GM23338 (cell line): ENCODE measurements around the gene FAM120A. TPM values are rescaled to one million over a fixed set of nuclear protein-coding genes. Genes with fewer than 3 reads are reported as not detected.

Source experiments
- ATAC-seq: fragments of 200-7000 bp; cut with Tn5 transposase; 3 replicates; pipeline ENCODE4 v1.9.1; 2020
- DNase-seq: peaks from one replicate; pipeline ENCODE4 v3.0.0-alpha.2; 2015; ENCODE audit warnings: low spot score
- H2AFZ ChIP-seq: fragments of 200-600 bp; sonication (generic); 2 replicates; pipeline ENCODE4 v1.8.0; 2016; ENCODE audit warnings: antibody characterized with exemption, mild to moderate bottlenecking, moderate library complexity
- H3F3A ChIP-seq: fragments of 200-600 bp; sonication (generic); replicated peaks from 2 replicates; pipeline ENCODE4 v1.8.0; 2017; ENCODE audit warnings: antibody characterized with exemption, mixed run types, low read depth
- H3K27ac ChIP-seq: fragments of 200-600 bp; sonication (generic); 2 replicates; pipeline ENCODE4 v1.6.1; 2016; ENCODE audit warnings: low read depth
- H3K27me3 ChIP-seq: fragments of 200-600 bp; sonication (generic); 2 replicates; pipeline ENCODE4 v1.8.0; 2016; ENCODE audit warnings: mild to moderate bottlenecking, mixed run types, moderate library complexity; ENCODE audit not compliant: insufficient read depth
- H3K36me3 ChIP-seq: fragments of 200-600 bp; sonication (generic); 2 replicates; pipeline ENCODE4 v1.8.0; 2016; ENCODE audit warnings: mild to moderate bottlenecking; ENCODE audit not compliant: insufficient read depth
- H3K4me1 ChIP-seq: fragments of 200-600 bp; sonication (generic); 2 replicates; pipeline ENCODE4 v1.8.0; 2016; ENCODE audit warnings: mild to moderate bottlenecking, moderate library complexity; ENCODE audit not compliant: insufficient read depth
- H3K4me2 ChIP-seq: fragments of 200-600 bp; sonication (generic); 2 replicates; pipeline ENCODE4 v1.7.1; 2017; ENCODE audit warnings: mixed run types
- H3K4me3 ChIP-seq: fragments of 200-600 bp; sonication (generic); 2 replicates; pipeline ENCODE4 v1.6.1; 2016; ENCODE audit warnings: mixed run types
- H3K79me2 ChIP-seq: fragments of 200-600 bp; sonication (generic); replicated peaks from 2 replicates; pipeline ENCODE4 v1.8.0; 2017; ENCODE audit warnings: mild to moderate bottlenecking; ENCODE audit not compliant: insufficient read depth
- H3K9me2 ChIP-seq: fragments of 200-600 bp; sonication (generic); 2 replicates; pipeline ENCODE4 v1.8.0; 2017; ENCODE audit not compliant: insufficient read depth
- H4K20me1 ChIP-seq: fragments of 200-600 bp; sonication (generic); replicated peaks from 2 replicates; pipeline ENCODE4 v1.8.0; 2017; ENCODE audit warnings: mild to moderate bottlenecking; ENCODE audit not compliant: insufficient read depth
- H3K27ac Mint-ChIP-seq: 2 replicates; pipeline ENCODE4 v1.8.0; 2020; ENCODE audit warnings: inconsistent platforms, mild to moderate bottlenecking, moderate library complexity, mixed read lengths
- H3K27me3 Mint-ChIP-seq: 3 replicates; pipeline ENCODE4 v1.8.0; 2022; ENCODE audit warnings: low read depth, mild to moderate bottlenecking, moderate library complexity, mixed read lengths, inconsistent platforms; ENCODE audit not compliant: insufficient read depth, poor library complexity
- H3K36me3 Mint-ChIP-seq: 3 replicates; pipeline ENCODE4 v1.8.0; 2021; ENCODE audit warnings: low read depth, mild to moderate bottlenecking, inconsistent platforms, moderate library complexity, mixed read lengths
- H3K4me1 Mint-ChIP-seq: 3 replicates; pipeline ENCODE4 v1.8.0; 2020; ENCODE audit warnings: mild to moderate bottlenecking, inconsistent platforms, mixed read lengths
- H3K4me3 Mint-ChIP-seq: 3 replicates; pipeline ENCODE4 v1.8.0; 2021; ENCODE audit warnings: moderate library complexity, mild to moderate bottlenecking, inconsistent platforms, mixed read lengths
- H3K9me3 Mint-ChIP-seq: 3 replicates; pipeline ENCODE4 v1.8.0; 2020; ENCODE audit warnings: moderate library complexity, mild to moderate bottlenecking, inconsistent platforms, mixed read lengths
- EZH2 ChIP-seq: fragments of 200-600 bp; sonication (generic); IDR thresholded peaks from one replicate; pipeline ENCODE4 v1.8.0; 2017; ENCODE audit warnings: antibody characterized with exemption, mild to moderate bottlenecking, low read depth; ENCODE audit not compliant: unreplicated experiment
- JUNB ChIP-seq: IDR thresholded peaks from one replicate; pipeline ENCODE4 v1.6.1; 2016; ENCODE audit warnings: antibody characterized with exemption; ENCODE audit not compliant: unreplicated experiment
- POLR2AphosphoS5 ChIP-seq: IDR thresholded peaks from 2 replicates; pipeline ENCODE4 v1.6.1; 2016; ENCODE audit warnings: antibody characterized with exemption, low read depth
- ZNF114 ChIP-seq: fragments of 250-450 bp; sonication (Bioruptor Pico); IDR thresholded peaks from 2 replicates; pipeline ENCODE4 v1.5.0; 2020; ENCODE audit warnings: mild to moderate bottlenecking, moderate library complexity
- ZNF331 ChIP-seq: fragments of 250-450 bp; sonication (Bioruptor Pico); IDR thresholded peaks from 2 replicates; pipeline ENCODE4 v1.5.0; 2020; ENCODE audit warnings: low read depth, mild to moderate bottlenecking, moderate library complexity
- polyA plus RNA-seq: library from polyadenylated mRNA; unstranded; fragments of >200 nt; fragmentation: Nextera tagmentation; extraction: Ambion mirVana; gene quantifications from 2 replicates; pipeline ENCODE4 v1.2.1, GENCODE V29; 2016
- total RNA-seq: library from RNA; depleted of rRNA; stranded (reverse); fragments of >200 nt; shearing (Covaris generic); gene quantifications from 2 replicates; pipeline ENCODE4 v1.2.3, GENCODE V29; 2014
- TF ChIP-seq, protein P1 (sequence below): fragments of 250-450 bp; sonication (Bioruptor Pico); IDR thresholded peaks from 2 replicates; pipeline ENCODE4 v1.5.0; 2020; ENCODE audit warnings: mild to moderate bottlenecking, moderate library complexity
- TF ChIP-seq, protein P2 (sequence below), 2 experiments: fragments of 200-600 bp in 1 of 2; sonication (generic) in 1 of 2; conservative IDR thresholded peaks; 2 replicates each; pipeline versions ENCODE4 v1.5.1 to v1.6.1; 2016 to 2017; ENCODE audit warnings: antibody characterized with exemption in 2 of 2, low read depth in 2 of 2, mild to moderate bottlenecking in 2 of 2, moderate library complexity in 1 of 2

FAM120A gene
- total and polyA plus RNA-seq, 2 experiments from 2014 or later = 28.2 to 52.5 TPM

DNA sequence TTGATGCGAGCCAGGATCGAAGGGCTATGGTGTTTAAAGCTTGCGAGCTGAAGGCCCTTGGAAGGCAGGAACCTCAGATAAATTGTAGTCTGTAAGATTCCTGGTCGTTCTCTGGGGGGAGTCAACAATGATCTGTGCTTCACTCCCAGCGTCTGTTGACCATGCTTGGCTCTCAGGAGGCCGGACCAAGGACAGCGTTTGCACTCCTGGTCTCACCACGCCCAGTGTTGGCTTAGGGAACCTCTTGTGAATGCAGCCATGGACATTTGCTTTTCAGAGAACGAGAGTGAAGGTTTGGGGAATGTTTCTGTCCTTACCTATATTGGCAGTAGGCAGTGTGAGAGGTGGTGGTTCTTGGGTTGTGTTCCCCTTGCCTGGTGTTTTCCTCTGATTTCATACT lies 62.1 kb downstream of the FAM120A start (continued):
- TF ChIP-seq, protein P1, sequence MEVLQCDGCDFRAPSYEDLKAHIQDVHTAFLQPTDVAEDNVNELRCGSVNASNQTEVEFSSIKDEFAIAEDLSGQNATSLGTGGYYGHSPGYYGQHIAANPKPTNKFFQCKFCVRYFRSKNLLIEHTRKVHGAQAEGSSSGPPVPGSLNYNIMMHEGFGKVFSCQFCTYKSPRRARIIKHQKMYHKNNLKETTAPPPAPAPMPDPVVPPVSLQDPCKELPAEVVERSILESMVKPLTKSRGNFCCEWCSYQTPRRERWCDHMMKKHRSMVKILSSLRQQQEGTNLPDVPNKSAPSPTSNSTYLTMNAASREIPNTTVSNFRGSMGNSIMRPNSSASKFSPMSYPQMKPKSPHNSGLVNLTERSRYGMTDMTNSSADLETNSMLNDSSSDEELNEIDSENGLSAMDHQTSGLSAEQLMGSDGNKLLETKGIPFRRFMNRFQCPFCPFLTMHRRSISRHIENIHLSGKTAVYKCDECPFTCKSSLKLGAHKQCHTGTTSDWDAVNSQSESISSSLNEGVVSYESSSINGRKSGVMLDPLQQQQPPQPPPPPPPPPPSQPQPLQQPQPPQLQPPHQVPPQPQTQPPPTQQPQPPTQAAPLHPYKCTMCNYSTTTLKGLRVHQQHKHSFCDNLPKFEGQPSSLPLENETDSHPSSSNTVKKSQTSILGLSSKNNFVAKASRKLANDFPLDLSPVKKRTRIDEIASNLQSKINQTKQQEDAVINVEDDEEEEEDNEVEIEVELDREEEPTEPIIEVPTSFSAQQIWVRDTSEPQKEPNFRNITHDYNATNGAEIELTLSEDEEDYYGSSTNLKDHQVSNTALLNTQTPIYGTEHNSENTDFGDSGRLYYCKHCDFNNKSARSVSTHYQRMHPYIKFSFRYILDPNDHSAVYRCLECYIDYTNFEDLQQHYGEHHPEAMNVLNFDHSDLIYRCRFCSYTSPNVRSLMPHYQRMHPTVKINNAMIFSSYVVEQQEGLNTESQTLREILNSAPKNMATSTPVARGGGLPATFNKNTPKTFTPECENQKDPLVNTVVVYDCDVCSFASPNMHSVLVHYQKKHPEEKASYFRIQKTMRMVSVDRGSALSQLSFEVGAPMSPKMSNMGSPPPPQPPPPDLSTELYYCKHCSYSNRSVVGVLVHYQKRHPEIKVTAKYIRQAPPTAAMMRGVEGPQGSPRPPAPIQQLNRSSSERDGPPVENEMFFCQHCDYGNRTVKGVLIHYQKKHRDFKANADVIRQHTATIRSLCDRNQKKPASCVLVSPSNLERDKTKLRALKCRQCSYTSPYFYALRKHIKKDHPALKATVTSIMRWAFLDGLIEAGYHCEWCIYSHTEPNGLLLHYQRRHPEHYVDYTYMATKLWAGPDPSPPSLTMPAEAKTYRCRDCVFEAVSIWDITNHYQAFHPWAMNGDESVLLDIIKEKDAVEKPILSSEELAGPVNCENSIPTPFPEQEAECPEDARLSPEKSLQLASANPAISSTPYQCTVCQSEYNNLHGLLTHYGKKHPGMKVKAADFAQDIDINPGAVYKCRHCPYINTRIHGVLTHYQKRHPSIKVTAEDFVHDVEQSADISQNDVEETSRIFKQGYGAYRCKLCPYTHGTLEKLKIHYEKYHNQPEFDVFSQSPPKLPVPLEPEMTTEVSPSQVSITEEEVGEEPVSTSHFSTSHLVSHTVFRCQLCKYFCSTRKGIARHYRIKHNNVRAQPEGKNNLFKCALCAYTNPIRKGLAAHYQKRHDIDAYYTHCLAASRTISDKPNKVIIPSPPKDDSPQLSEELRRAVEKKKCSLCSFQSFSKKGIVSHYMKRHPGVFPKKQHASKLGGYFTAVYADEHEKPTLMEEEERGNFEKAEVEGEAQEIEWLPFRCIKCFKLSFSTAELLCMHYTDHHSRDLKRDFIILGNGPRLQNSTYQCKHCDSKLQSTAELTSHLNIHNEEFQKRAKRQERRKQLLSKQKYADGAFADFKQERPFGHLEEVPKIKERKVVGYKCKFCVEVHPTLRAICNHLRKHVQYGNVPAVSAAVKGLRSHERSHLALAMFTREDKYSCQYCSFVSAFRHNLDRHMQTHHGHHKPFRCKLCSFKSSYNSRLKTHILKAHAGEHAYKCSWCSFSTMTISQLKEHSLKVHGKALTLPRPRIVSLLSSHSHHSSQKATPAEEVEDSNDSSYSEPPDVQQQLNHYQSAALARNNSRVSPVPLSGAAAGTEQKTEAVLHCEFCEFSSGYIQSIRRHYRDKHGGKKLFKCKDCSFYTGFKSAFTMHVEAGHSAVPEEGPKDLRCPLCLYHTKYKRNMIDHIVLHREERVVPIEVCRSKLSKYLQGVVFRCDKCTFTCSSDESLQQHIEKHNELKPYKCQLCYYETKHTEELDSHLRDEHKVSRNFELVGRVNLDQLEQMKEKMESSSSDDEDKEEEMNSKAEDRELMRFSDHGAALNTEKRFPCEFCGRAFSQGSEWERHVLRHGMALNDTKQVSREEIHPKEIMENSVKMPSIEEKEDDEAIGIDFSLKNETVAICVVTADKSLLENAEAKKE (CRISPR knock-in tag) = no peak
- TF ChIP-seq, protein P2, sequence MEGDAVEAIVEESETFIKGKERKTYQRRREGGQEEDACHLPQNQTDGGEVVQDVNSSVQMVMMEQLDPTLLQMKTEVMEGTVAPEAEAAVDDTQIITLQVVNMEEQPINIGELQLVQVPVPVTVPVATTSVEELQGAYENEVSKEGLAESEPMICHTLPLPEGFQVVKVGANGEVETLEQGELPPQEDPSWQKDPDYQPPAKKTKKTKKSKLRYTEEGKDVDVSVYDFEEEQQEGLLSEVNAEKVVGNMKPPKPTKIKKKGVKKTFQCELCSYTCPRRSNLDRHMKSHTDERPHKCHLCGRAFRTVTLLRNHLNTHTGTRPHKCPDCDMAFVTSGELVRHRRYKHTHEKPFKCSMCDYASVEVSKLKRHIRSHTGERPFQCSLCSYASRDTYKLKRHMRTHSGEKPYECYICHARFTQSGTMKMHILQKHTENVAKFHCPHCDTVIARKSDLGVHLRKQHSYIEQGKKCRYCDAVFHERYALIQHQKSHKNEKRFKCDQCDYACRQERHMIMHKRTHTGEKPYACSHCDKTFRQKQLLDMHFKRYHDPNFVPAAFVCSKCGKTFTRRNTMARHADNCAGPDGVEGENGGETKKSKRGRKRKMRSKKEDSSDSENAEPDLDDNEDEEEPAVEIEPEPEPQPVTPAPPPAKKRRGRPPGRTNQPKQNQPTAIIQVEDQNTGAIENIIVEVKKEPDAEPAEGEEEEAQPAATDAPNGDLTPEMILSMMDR (conservative IDR thresholded peaks at IDR 0.05; ENCODE audit: low read depth in 2 of 2) = no peak
- TF ChIP-seq EZH2 = no peak

DNA sequence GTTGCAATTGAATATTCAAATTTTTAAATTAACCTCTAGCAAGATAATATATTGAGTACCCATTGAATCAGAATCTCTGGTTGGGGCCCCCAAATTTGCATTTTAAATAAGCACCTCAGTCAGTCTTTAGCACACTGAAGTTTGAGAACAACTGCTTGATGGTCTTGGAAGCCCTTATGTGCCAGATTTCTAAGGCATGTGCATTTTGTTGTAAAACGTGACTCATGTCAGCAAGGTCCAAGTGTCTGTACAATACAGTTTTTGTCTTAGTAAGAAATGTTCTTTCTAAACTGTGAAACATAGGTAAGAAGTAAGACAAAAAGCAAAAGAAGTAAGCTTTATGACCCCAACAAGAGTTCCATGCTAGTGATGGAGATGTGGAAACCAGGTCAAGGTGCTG lies 65.8 kb downstream of the FAM120A start:
- Mint-ChIP-seq H3K4me1 (peaks cover 12% of the 10 kb centered on the region; the same call in 2 of the 3 replicates), H3K9me3 (no peaks in the 10 kb centered on the region), H3K36me3 (peaks cover 24% of the 10 kb centered on the region), H3K4me3 (no peak overlapping the region), H3K27ac (no peak overlapping the region), H3K27me3 (peaks cover 5% of the 10 kb centered on the region)
- no peaks in the 10 kb centered on the region for H3F3A ChIP-seq
- no peaks in the 10 kb centered on the region for H3K27me3 ChIP-seq
- no peak overlapping the region for H3K4me3 ChIP-seq
- DNase-seq (no peak), ATAC-seq (no peak)
- no peaks in the 10 kb centered on the region for H3K9me2 ChIP-seq
- no peak overlapping the region for H2AFZ ChIP-seq
- peaks cover 3% of the 10 kb centered on the region for H3K36me3 ChIP-seq
- peaks cover 78% of the 10 kb centered on the region for H3K79me2 ChIP-seq
- peaks cover 26% of the 10 kb centered on the region for H4K20me1 ChIP-seq
- H3K4me1 ChIP-seq = 0 out of 2 replicates have a peak, but pooled peaks cover 4% of the 10 kb centered on the region
- H3K27ac ChIP-seq = no peak overlapping the region
- no peak overlapping the region for H3K4me2 ChIP-seq
- no peak for TF ChIP-seq JUNB
- TF ChIP-seq POLR2AphosphoS5 = no peak
- TF ChIP-seq ZNF331 (CRISPR knock-in tag) = no peak
- TF ChIP-seq, protein P2 (conservative IDR thresholded peaks at IDR 0.05; ENCODE audit: low read depth in 2 of 2) = no peak
- TF ChIP-seq ZNF114 (CRISPR knock-in tag) = no peak
- no peak for TF ChIP-seq EZH2
